Central memory CD8-positive, alpha-beta T cell (primary cell): ENCODE data around the gene TRAPPC8.
"Not testable (repeated sequence)": the region's sequence is repeated elsewhere in the genome, so short reads cannot be mapped to it uniquely, and the experiment has no call there.

Experiments
- ATAC-seq: fragments of 150-1000 bp; cut with Tn5 transposase; replicated peaks from 2 replicates; pipeline ENCODE4 v1.10.0; 2022; ENCODE audit warnings: mild to moderate bottlenecking, moderate FRiP score, moderate number of reproducible peaks; ENCODE audit not compliant: poor library complexity, severe bottlenecking; ENCODE audit errors: extremely low read depth
- DNase-seq, 2 donors: peaks; one replicate each; pipeline ENCODE4 v3.0.0; 2021; ENCODE audit warnings: low spot score in 2 of 2
- H3K27ac Mint-ChIP-seq: one replicate; pipeline ENCODE4 v1.8.0; 2022; ENCODE audit warnings: low read depth, mild to moderate bottlenecking, moderate library complexity, mixed read lengths
- H3K27me3 Mint-ChIP-seq: one replicate; pipeline ENCODE4 v1.8.0; 2022; ENCODE audit warnings: mixed read lengths
- H3K36me3 Mint-ChIP-seq: one replicate; pipeline ENCODE4 v1.8.0; 2022; ENCODE audit warnings: mild to moderate bottlenecking, moderate library complexity, mixed read lengths; ENCODE audit not compliant: insufficient read depth
- H3K4me1 Mint-ChIP-seq: one replicate; pipeline ENCODE4 v1.8.0; 2022; ENCODE audit warnings: mixed read lengths
- H3K4me3 Mint-ChIP-seq: one replicate; pipeline ENCODE4 v1.8.0; 2022; ENCODE audit warnings: mild to moderate bottlenecking, moderate library complexity, mixed read lengths
- H3K9me3 Mint-ChIP-seq: one replicate; pipeline ENCODE4 v1.8.0; 2022; ENCODE audit warnings: mixed read lengths

Gene TRAPPC8

DNA sequence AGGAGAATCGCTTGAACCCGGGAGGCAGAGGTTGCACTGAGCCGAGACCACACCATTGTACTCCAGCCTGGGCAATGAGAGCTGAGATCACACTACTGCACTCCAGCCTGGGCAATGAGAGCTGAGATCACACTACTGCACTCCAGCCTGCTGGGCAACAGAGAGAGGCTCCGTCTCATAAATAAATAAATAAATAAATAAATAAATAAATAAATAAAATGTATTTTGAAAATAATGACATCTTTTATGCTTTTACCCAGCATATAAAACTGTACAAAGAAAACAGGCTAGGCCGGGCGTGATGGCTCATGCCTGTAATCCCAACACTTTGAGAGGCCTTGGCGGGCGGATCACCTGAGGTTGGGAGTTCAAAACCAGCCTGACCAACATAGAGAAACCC lies 8.2 kb downstream of the TRAPPC8 start:
- not testable (repeated sequence) for H3K27me3 Mint-ChIP-seq, ATAC-seq, H3K27ac Mint-ChIP-seq, H3K4me3 Mint-ChIP-seq, DNase-seq, H3K9me3 Mint-ChIP-seq
- peaks cover 13% of the 10 kb centered on the region for H3K36me3 Mint-ChIP-seq
- H3K4me1 Mint-ChIP-seq: peaks cover 27% of the 10 kb centered on the region

DNA sequence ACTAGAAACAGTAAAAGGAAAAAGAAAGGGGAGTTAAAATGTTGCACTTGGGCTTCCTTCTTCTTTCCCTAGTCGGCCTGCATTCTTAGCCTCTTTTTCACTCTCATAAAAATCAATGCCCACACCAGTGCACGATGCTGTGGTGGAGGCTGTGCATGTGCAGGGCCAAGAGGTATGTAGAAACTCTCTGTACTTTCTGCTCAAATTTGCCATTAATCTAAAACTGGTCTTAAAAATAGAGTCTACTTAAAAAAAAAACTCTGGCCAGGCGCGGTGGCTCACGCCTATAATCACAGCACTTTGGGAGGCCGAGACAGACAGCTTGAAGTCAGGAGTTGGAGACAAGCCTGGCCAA lies 11.1 kb downstream of the TRAPPC8 start:
- peaks cover 21% of the 10 kb centered on the region for H3K4me1 Mint-ChIP-seq
- H3K4me3 Mint-ChIP-seq: no peak overlapping the region
- ATAC-seq (no peak), DNase-seq (no peak)
- H3K36me3 Mint-ChIP-seq: peaks cover 24% of the 10 kb centered on the region
- H3K27me3 Mint-ChIP-seq: no peaks in the 10 kb centered on the region
- no peak overlapping the region for H3K27ac Mint-ChIP-seq
- H3K9me3 Mint-ChIP-seq: no peaks in the 10 kb centered on the region

DNA sequence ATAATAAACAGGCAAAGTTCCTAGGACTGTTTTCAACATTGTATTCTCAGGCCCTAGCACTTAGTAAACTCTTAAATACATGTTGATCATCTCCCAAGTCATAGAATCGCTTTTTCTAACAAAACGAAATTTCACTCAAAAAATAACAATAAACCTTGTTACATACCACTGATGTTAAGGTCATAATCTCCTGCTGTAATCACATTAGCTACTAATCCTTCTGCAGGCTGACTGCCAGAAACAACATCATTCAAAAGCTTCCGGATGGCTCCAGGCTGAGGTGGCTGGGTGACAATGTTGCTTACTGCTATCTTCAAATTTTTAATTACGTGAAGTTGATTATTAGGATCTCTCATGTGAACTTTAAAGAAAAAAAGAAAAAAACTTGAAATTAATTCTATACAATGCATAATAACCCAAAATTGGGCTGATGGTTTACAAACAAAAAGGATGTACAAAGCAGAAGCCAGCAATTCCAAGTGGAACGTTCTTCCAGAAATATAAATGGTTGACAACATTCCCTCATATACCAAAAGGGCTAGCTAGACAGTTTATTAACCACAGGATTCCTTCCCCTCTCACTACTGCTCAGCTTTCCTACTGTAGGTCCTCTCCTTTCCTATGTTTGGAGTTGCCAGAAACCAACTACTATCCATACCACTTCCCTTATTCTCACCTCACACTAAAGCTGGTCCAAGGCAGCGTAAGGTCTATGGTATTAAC lies 11.6 kb downstream of the TRAPPC8 start:
- Mint-ChIP-seq H3K27ac (no peak overlapping the region), H3K4me3 (no peak overlapping the region), H3K4me1 (peaks cover 21% of the 10 kb centered on the region), H3K9me3 (no peaks in the 10 kb centered on the region), H3K27me3 (no peaks in the 10 kb centered on the region), H3K36me3 (peaks cover 24% of the 10 kb centered on the region)
- ATAC-seq: no peak
- DNase-seq: no peak

DNA sequence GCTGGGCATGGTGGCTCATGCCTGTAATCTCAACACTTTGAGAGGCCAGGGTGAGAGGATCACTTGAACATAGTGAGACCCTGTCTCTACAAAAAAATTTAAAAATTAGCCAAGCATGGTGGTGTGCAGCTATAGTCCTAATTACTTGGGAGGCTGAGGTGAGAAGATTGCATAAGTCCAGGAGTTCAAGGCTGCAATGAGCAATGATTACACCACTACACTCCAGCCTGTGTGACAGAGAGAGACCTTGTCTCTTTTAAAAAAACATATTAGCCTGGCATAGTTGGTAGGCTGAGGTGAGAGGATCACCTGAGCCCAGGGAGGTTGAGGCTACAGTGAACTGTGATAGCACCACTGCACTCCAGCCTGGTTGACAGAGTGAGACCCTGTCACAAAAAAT lies 13.7 kb downstream of the TRAPPC8 start:
- Mint-ChIP-seq H3K27ac (no peak overlapping the region), H3K4me1 (peaks cover 31% of the 10 kb centered on the region), H3K9me3 (no peaks in the 10 kb centered on the region), H3K36me3 (peaks cover 36% of the 10 kb centered on the region), H3K4me3 (no peak overlapping the region), H3K27me3 (no peaks in the 10 kb centered on the region)
- ATAC-seq (no peak), DNase-seq (no peak)

DNA sequence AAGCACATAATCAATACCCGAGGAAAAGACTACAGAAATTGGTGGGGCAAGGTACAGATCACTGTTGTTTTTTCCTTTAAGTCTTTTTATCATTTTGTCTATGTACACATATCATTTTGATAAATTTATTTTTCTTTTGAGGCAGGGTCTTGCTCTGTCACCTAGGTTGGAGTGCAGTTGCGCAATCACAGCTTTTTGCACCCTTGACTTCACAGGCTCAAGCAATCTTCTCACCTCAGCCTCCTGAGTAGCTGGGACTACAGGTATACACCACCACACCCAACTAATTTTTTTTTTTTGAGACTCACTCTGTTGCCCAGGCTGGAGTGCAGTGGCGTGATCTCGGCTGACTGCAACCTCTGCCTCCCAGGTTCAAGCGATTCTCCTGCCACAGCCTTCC lies 15.9 kb downstream of the TRAPPC8 start:
- H3K27ac Mint-ChIP-seq, DNase-seq, H3K4me3 Mint-ChIP-seq, H3K9me3 Mint-ChIP-seq, ATAC-seq, H3K27me3 Mint-ChIP-seq: not testable (repeated sequence)
- peaks cover 34% of the 10 kb centered on the region for H3K36me3 Mint-ChIP-seq
- peaks cover 25% of the 10 kb centered on the region for H3K4me1 Mint-ChIP-seq

DNA sequence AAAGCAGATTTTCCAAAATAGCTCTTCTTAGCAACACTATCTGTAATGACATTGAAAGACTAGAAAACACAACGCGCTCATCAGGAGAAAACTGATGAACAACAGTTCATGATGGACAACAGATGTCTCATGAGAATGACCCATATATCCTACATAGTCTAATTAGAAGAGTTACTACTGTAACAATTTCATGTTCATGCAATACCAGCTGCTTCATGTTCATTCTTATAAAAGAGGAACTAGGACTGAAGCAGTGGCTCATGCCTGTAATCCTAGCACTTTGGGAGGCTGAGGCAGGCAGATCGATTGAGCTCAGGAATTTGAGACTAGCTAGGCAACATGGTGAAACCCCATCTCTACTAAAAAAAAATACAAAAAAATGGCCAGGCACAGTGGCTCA lies 22.7 kb downstream of the TRAPPC8 start:
- Mint-ChIP-seq H3K9me3 (no peaks in the 10 kb centered on the region), H3K27me3 (no peaks in the 10 kb centered on the region), H3K4me3 (no peak overlapping the region), H3K4me1 (peaks cover 9% of the 10 kb centered on the region), H3K27ac (no peak overlapping the region), H3K36me3 (peaks cover 38% of the 10 kb centered on the region)
- ATAC-seq: no peak
- no peak for DNase-seq

DNA sequence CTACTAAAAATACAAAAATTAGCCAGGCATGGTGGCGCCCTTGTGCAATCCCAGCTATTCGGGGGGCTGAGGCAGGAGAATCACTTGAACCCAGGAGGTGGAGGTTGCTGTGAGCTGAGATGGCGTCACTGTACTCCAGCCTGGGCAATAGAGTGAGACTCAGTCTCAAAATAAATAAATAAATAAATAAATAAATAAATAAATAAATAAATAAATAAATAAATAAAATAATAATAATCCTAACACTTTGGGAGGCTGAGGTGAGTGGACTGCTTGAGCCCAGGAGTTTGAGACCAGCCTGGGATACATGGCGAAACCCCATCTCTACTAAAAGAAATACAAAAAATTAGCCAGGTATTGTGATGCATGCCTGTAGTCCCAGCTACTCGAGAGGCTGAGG lies 23.6 kb downstream of the TRAPPC8 start:
- not testable (repeated sequence) for H3K4me3 Mint-ChIP-seq, H3K4me1 Mint-ChIP-seq, H3K27ac Mint-ChIP-seq, ATAC-seq, DNase-seq, H3K27me3 Mint-ChIP-seq, H3K9me3 Mint-ChIP-seq
- peaks cover 37% of the 10 kb centered on the region for H3K36me3 Mint-ChIP-seq

DNA sequence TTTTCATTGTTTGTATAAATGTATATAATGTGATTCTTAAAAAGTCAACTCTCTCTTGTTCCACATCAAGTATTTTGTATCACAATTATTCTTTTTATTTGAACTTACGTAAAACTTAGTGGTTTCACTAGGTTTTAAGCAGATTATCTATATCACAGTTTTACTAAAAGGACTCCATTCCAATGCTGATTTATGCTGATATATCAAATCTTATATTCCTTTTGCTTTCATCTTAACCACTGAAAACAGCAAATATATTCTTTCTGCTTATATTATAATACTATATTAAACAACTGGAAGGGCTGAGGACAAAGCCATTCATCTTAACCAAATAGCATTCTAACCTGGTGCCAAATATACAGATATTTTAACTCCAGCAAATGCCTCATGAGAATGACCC lies 24.2 kb downstream of the TRAPPC8 start:
- no peak overlapping the region for H3K4me3 Mint-ChIP-seq
- no peak overlapping the region for H3K27ac Mint-ChIP-seq
- no peaks in the 10 kb centered on the region for H3K27me3 Mint-ChIP-seq
- ATAC-seq (no peak), DNase-seq (no peak)
- H3K4me1 Mint-ChIP-seq: peaks cover 4% of the 10 kb centered on the region
- H3K36me3 Mint-ChIP-seq: peaks cover 38% of the 10 kb centered on the region
- H3K9me3 Mint-ChIP-seq: no peaks in the 10 kb centered on the region

DNA sequence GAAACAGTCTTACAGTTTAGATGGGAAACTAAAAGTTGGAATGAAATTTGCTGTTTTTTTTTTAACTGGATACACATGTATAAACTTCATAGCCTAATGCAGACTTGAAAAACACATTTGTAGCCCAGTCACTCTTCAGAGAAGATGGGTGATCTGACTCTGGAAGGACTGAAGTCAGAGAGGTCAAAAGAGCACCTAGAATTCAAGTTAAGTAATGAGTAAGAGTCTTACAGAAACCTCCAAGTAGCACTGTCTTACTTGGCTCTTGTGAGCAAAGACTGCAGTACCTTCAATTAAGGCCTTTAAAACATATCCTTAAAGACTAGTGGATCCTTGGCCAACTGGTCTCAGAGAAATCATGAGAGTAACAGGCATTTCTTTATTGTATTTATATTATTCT lies 41.9 kb downstream of the TRAPPC8 start:
- H3K36me3 Mint-ChIP-seq: peaks cover 37% of the 10 kb centered on the region
- no peaks in the 10 kb centered on the region for H3K27me3 Mint-ChIP-seq
- no peak overlapping the region for H3K27ac Mint-ChIP-seq
- no peak overlapping the region for H3K4me3 Mint-ChIP-seq
- DNase-seq: no peak
- no peak for ATAC-seq
- H3K9me3 Mint-ChIP-seq: no peaks in the 10 kb centered on the region
- H3K4me1 Mint-ChIP-seq: peaks cover 8% of the 10 kb centered on the region

DNA sequence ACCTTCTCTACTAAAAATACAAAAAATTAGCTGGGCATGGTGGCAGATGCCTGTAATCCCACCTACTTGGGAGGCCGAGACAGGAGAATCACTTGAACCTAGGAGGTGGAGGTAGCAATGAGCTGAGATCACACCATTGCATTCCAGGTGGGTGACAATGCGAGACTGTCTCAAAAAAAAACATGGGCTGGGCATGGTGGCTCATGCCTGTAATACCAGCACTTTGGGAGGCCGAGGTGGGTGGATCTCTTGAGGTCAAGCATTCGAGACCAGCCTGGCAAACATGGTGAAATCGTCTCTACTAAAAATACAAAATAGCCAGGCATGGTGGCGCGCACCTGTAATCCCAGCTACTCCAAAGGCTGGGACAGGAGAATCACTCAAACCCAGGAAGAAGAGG lies 43.2 kb downstream of the TRAPPC8 start:
- Mint-ChIP-seq H3K4me1 (peaks cover 11% of the 10 kb centered on the region), H3K36me3 (peaks cover 34% of the 10 kb centered on the region)
- ATAC-seq, DNase-seq, H3K27ac Mint-ChIP-seq, H3K4me3 Mint-ChIP-seq, H3K9me3 Mint-ChIP-seq, H3K27me3 Mint-ChIP-seq: not testable (repeated sequence)

DNA sequence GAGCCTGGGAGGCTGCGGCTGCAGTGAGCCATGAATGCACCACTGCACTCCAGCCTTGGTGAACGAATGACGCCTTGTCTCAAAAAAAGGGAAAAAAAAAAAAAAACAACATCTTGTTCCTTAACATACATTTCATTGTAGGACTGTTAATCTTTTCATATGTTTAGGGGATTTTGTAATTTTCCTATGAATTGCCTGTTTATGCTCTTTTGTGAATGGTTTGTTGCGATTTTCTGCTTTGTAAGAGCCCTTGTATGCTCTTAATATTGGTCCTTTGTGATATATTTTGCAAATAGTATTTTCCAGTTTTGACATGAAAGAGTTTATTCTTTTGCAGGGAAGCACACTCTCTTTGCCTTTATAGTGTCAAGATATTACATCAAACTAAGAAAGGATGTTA lies 50.0 kb downstream of the TRAPPC8 start:
- DNase-seq (no peak), ATAC-seq (no peak)
- Mint-ChIP-seq H3K36me3 (peaks cover 31% of the 10 kb centered on the region), H3K4me1 (peaks cover 5% of the 10 kb centered on the region), H3K27me3 (no peaks in the 10 kb centered on the region), H3K9me3 (no peaks in the 10 kb centered on the region), H3K4me3 (no peak overlapping the region), H3K27ac (no peak overlapping the region)

DNA sequence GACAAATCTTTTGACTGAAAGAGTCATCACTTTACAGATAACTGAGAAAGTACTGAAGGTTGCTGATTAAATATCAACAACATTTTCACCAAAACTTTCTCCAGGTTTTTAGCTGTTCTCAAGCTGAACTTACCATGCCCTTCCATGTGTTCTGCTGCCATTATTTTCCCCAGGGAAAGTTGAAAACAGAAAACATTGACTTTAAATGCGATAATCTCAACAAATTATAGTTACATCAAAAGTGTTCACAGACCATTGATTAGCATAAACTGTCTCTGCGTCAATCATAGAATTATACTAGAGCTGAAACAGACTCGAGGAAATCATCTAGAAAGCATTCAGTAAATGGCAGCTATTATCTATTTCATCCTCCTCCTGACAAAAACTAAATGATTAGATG lies 51.4 kb downstream of the TRAPPC8 start:
- no peak overlapping the region for H3K27ac Mint-ChIP-seq
- H3K9me3 Mint-ChIP-seq: no peaks in the 10 kb centered on the region
- H3K4me3 Mint-ChIP-seq: no peak overlapping the region
- ATAC-seq: no peak
- no peak for DNase-seq
- H3K36me3 Mint-ChIP-seq: peaks cover 31% of the 10 kb centered on the region
- H3K27me3 Mint-ChIP-seq: no peaks in the 10 kb centered on the region
- H3K4me1 Mint-ChIP-seq: peaks cover 5% of the 10 kb centered on the region

DNA sequence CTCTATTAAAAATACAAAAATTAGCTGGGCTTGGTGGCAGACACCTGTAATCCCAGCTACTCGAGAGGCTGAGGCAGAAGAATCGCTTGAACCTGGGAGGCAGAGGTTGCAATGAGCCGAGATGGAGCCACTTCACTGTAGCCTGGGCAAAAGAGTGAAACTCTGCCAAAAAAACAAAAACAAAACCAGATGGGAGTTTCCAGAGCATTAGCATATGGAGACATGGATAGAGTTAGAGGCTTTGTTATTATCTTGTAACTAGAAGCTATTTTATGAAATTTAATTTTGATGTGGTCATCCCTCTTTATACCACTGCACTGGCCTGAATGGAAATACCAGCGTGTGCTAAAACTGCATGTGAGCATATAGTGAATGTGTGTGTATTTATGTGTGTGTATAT lies 58.9 kb downstream of the TRAPPC8 start:
- Mint-ChIP-seq H3K4me1 (peaks cover 30% of the 10 kb centered on the region), H3K9me3 (peaks cover 10% of the 10 kb centered on the region), H3K36me3 (peaks cover 44% of the 10 kb centered on the region), H3K27ac (no peak overlapping the region), H3K4me3 (no peak overlapping the region), H3K27me3 (no peaks in the 10 kb centered on the region)
- no peak for DNase-seq
- ATAC-seq: no peak
